ENCODE results near the gene MFSD8.

- TF ChIP-seq CTCF (tag by site-specific recombination; IDR thresholded peaks at IDR 0.05) (no peak), ZNF558 (tag by site-specific recombination; IDR thresholded peaks at IDR 0.05) (no peak), REST (tag by site-specific recombination; IDR thresholded peaks at IDR 0.05) (no peak), ZNF404 (tag by site-specific recombination; IDR thresholded peaks at IDR 0.05) (no peak), ZNF274 (IDR thresholded peaks at IDR 0.05; ENCODE audit: low read length) (no peak), ZNF274 (tag by site-specific recombination; IDR thresholded peaks at IDR 0.05; ENCODE audit: borderline replicate concordance) (no peak), MZF1 (tag by site-specific recombination; IDR thresholded peaks at IDR 0.05; ENCODE audit: borderline replicate concordance) (no peak)
These were observed 2.3 kb upstream of the MFSD8 start for GRCh38 chr4:127967141-127967775.

All from HEK293 (cell line).